GM12801 (cell line): Measurements from ENCODE around the gene TNPO1.

Experiments
- TF ChIP-seq, protein P1 (sequence below): IDR thresholded peaks from one replicate; pipeline ENCODE4 v1.5.1; 2011; ENCODE audit warnings: control low read depth; ENCODE audit not compliant: insufficient read length; ENCODE audit errors: extremely low read depth

Gene TNPO1

DNA sequence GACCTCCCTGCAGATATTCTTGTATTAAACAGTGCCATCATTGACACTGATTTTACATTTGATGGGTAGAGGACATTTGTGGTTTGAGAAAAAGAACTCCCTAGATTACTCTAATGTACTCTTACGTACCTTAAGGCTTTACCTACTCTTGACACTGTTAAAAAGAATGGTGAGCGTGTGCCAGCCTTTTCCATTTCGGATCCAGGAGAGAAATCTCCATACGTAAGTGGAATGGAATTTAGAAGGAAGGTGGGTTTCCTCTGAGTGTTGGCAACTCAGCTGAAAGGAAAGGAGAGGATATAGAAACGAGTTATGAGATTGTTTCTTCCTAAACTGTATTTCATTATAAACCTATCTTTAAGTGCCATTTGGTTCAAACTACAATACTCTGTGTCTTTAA is 40.9 kb downstream of the TNPO1 start:
- TF ChIP-seq, protein P1, sequence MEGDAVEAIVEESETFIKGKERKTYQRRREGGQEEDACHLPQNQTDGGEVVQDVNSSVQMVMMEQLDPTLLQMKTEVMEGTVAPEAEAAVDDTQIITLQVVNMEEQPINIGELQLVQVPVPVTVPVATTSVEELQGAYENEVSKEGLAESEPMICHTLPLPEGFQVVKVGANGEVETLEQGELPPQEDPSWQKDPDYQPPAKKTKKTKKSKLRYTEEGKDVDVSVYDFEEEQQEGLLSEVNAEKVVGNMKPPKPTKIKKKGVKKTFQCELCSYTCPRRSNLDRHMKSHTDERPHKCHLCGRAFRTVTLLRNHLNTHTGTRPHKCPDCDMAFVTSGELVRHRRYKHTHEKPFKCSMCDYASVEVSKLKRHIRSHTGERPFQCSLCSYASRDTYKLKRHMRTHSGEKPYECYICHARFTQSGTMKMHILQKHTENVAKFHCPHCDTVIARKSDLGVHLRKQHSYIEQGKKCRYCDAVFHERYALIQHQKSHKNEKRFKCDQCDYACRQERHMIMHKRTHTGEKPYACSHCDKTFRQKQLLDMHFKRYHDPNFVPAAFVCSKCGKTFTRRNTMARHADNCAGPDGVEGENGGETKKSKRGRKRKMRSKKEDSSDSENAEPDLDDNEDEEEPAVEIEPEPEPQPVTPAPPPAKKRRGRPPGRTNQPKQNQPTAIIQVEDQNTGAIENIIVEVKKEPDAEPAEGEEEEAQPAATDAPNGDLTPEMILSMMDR: no peak

DNA sequence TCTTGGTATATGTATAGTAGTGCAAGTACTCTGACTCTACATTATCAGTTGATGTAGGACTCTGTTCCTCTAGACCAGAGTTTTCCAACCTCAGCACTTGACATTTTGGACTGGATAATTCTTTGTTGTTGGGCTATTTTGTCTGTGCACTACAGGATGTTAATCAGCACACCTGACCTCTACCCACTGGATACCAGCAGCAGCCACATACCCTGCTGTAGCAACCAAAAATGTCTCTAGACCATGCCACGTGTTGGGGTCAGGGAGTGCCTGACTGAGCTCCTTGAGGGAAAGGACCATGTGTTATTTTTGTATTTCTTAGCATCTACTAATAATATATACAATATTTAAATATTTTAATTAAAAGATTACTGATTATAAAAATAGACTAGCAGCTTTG is 42.7 kb downstream of the TNPO1 start:
- TF ChIP-seq, protein P1: no peak

DNA sequence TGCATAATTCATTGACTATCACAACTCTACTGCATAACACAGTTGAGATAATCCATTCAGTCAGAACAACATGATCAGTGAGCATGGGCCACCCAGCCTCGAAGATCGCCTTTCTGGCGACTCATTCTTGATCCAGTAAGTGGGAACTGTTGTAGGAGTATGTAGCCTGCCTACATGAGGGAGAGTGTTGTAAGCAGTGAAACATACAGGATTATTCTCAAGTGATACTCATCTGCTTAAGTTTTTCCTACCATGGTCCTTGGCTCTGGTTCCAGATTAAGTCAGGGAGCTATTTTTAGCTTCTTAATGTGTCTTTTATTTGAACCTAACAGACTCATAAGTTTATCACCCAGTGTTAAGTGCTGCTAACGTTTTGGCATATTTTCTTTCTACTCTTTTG is 44.0 kb downstream of the TNPO1 start:
- TF ChIP-seq, protein P1: no peak

DNA sequence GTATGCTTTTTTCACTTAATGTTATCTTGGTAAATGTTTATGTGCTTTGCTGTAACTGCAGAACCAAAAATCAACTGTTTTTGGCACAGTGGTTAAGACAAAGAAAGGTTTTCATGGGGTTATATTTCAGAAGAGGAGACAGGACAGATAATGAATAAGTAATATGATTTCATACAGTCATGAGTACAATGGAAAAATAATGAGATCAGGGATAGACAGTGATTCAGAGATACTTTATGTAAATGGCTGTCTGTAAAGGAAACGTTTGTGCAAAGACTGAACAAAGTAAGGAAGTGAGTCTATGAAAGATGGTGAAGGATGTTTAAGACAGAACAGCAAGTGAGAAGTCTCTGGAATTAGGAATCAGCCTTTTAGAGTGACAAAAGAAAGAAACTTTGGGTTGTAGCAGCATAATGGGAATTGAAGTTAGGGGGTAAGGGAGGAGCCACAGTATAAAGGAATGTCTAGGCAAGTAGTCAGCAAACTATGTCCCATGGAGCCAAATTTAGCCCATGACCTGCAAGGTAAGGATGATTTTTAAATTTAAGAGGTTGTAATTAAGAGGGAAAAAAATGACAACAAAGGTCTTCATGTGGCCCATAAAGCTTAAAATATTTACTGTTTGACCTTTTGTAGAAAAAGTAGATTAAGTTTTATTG is 55.0 kb downstream of the TNPO1 start:
- TF ChIP-seq, protein P1: no peak

DNA sequence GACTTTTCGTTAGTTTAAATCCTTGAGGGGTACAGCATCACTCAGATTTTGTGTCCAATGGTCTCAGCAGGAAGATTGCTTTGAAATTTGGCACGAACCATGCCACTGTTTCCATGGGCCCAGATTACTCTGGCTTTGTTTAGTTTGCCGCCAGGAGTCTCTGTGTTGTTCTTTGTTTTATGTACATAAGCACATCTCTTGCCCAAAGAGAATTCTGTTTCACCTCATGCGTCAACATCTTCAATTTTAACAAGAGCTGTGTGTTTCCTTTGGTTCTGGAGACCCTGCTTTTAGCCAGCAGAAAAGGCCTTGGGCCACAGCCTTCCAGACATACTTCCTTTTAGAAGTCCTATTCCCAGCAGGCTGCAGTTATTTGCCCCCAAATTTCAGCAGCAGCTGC is 62.4 kb downstream of the TNPO1 start:
- TF ChIP-seq, protein P1: no peak

DNA sequence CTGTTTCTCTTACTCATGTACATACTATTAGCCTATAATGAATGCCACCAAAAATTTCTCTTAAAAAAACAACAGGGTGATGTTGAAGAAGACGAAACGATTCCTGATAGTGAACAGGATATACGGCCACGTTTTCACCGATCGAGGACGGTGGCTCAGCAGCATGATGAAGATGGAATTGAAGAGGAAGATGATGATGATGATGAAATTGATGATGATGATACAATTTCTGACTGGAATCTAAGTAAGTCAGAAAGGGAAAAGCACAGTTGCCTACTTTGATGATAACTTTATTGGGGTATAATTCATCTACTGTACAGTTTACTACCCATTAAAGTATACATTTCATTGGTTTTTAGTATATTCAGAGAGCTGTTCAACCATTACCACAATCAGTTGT is 66.5 kb downstream of the TNPO1 start:
- TF ChIP-seq, protein P1: no peak

DNA sequence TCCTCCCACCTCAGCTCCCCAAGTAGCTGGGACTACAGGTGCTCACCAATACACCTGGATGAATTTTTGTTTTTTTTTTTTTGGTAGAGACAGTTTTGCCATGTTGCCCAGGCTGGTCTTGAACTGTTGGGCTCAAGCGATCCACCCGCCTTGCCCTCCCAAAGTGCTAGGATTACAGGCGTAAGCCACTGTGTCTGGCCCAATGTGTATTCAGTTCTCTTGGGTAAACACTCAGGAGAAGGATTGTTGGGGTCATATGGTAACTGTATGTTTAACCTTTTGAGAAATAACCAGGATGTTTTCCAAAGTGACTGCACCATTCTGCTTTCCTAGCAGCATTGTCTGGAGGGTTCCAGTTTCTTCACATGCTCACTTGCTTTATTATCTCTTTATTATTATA is 67.4 kb downstream of the TNPO1 start:
- TF ChIP-seq, protein P1: no peak
